Activated T-cell treated with anti-CD3 and anti-CD28 coated beads for 48 hours (primary cell): ENCODE data around the gene RBFOX2.
"Not testable (repeated sequence)": the region's sequence is repeated elsewhere in the genome, so short reads cannot be mapped to it uniquely, and the experiment has no call there.

Experiments
- DNase-seq: peaks from one replicate; pipeline ENCODE4 v3.0.0-alpha.2; 2020; ENCODE audit warnings: low read depth

Gene RBFOX2

DNA sequence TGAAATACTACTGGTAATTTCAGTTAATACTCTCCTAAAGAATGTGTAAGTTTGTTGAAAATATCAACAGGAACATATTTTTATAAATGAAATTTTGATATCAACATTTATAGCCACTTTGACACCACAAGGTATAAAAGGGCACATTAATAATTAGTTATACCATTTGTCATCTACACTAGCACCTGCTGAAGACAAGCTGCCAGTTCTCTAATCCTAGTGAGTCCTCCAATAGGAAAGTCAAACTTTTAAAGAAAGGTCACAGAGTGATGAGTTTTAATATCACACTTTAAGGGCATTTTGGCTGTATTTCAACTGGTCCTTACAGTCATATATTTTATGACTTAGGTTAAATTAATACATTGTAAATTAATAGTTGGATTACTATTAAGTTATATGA is 258.6 kb downstream of the RBFOX2 start:
- no peak for DNase-seq

GRCh38 chr22:35766654-35767580 is 261.7 kb downstream of the RBFOX2 start:
- no peak for DNase-seq

DNA sequence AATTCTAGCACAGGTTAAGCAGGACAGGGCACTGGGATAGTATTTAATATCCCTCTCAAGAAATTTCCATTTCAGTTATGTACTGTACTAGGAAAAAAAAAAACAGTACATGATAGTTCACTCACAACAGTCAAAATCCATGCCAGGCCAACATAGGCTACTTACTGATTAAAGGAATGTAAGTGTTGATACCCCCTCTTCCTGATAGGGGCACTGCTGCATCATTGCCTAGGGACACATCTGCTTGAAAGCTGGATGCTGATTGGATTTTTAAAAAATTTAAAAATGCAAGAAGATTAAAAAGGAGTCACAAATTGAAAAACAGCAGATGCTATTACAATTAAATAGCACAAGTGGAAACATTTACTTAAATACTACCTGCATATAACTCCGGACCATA is 267.6 kb downstream of the RBFOX2 start:
- no peak for DNase-seq

- DNase-seq = no peak
Observed at GRCh38 chr22:35758394-35758793, 270.2 kb downstream of the RBFOX2 start.

- DNase-seq = no peak
Observed at GRCh38 chr22:35756722-35757121, 271.9 kb downstream of the RBFOX2 start.

- no peak for DNase-seq
Observed at GRCh38 chr22:35754761-35755160, 273.9 kb downstream of the RBFOX2 start.

DNA sequence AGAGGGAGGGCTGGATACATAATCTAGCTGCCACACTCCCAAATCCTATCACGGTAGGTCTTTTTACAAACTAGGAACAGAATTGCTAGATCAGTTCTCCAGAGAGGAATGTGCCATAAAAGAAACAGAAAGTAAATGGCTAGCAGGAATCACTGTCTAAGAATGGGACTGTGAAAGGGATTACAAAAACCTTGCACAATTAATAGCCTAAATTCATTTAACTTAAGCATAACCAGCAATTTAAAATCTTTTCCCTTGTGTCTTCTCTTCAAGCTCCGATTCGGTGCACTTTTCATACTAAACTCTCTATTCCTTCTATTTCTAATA is 275.8 kb downstream of the RBFOX2 start:
- DNase-seq = no peak

DNA sequence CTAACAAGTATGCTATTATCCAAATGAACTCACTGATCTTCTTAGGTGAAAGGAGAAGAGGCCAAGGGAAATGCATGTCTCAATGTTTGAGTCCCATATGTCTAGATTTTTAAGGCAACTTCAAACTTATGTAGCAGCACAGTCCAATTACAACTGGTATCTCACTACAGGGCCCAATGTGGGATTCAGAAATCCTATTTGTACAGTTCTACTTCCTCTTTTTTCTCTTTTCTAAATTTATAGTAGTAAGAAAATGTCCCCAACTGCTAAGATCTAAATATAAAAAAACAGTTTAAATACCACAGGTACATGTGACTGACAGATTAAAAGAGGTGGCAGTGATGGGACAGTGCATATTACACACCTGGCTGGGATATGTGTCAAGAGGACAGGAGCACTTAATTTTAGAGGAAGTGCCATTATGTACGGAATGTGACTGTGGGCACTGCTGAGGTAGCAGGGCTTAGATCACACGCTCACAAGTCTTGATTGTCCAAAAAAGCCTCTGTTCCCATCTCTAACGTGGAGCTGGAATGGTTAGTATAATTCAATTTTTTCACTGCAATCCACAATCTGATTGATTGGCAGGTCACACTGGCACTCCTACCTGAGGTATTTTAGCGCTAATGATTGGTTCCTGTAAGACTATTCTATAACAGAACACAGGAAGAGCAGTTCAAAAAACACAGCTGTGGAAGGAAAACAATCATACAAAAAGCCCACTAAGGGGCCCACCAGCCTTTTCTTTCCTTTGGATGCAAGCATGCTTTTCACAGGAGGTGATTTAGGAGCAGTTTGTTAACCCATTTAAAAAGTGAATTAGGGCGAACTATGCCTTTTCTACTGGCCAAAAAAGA is 276.4 kb downstream of the RBFOX2 start:
- DNase-seq = no peak

DNA sequence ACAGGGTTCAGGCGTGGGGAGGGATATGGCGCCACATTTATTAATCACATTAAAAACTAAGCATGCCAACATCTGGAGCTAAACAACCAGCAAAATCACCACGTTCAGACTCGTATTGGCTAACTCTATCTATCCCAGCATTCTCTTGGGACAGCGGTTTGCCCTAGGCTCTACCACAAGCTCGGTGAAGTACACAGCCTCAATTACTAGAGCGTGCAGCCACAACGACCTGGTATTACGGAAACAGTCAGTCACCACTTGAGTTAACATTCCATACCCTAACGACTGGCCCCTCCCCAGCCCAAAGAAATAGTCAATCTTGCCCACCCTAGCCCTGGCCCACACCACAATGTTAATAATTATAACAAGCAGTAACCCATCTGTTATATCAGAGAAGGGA is 278.8 kb downstream of the RBFOX2 start:
- DNase-seq = no peak

DNA sequence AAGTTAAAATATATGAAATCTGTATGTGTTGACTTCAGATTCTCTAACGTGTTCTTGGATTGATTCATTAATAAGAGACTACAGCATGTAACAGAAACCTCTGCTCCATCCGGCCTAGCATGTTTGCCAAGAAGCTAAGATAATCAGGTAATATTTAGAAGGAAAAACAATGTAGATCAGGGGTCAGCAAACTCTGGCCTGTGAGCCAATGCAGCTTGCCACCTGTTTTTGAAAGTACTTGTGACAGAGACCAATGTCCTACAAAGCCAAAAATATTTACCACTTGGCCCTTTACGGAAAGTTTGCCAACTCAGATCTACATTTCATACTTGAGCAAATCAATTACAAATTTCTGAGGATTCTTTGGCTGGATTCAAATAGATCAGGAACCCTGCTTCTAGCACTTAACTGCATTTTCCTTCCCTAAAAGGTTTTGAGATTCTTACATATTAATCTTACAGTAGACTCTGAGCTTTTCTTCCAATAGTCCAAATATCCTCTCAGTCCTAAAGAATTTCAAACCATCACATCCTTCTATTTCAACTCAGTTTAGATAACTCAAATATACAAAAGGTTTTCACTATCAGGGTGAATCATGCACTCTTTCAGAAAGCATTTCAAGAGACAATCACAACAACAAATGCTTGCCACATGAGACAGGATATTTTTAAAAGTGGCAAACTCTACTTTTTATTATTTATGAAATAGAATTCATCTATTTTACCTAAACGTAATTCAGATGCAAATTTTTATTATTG is 281.5 kb downstream of the RBFOX2 start:
- no peak for DNase-seq

GRCh38 chr22:35746248-35746647 is 282.4 kb downstream of the RBFOX2 start:
- DNase-seq = no peak

GRCh38 chr22:35743326-35743860 is 285.2 kb downstream of the RBFOX2 start:
- no peak for DNase-seq

DNA sequence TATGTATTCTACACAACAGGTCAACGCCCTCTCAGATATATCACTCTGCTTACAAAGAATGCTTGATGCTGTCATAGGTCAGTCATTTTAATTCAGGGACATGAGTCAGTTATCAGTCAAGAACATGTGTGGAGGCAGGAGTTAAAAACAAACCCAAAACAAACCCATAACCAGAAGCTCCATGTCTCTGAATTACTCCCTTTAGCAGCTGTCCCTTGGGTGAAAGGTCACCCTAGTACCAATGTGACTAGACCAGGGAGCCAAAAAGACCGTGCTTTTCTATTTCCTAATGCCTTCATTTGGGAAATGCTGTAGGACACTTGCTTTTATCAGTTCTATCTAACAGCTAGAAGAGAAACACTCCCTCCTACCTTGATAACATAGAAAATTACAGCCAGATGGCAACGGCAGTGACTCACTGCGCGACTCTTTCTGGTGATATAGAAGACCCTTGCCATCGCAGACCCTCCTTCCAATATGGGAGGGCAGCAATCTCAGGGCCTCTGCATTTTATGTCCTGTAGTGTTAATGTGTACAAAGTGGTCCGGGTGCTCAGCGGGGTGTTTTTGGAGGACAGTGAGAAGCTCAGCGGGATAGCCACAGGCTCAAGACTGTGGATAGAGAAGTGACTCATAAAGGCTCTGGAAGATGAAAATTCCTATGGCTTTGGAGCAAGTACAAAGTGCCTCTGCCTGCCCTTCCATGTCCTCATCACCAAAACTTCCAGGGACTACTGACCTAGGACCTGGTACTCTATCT is 286.1 kb downstream of the RBFOX2 start:
- DNase-seq = no peak

DNA sequence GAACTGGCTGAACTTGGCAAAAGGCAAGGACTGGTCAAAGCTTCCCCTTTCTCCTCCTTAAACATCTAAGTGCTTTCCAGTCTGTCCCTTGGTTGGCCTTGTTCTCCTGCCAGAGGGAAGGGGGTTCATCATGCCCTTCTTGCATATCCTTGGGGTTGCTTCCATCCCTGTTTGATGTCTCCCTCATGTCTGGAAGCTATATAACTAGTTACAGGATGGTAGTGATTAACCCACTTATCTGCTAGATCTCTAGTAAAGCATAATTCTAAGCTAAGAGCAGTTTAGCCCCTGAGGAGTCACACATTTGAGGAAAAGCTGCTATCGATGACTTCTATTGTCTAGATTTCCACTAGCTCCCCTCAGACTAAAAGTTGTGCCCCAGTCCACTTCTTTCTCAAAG is 288.0 kb downstream of the RBFOX2 start:
- DNase-seq = no peak

DNA sequence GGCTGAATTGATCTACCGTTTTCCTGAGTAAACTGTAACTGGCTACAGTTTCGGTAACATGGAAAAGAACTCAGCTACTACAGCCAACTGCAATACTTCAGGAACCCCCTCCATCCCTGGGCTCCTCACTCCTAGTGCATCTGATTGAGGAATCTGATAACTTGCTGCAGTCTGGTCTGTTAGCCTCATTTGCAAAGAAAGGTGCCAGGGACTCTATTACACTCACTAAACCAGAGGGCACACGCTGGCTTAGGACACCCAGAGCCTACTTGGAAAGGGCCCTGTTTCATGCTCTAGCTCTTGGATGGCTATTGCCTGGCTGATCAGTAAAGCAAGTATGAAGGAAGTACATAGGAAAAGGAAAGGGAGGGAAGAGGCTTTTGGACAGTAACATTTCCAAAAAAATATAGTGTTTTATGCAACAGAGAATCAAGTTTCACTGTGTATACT is 288.7 kb downstream of the RBFOX2 start:
- no peak for DNase-seq

DNA sequence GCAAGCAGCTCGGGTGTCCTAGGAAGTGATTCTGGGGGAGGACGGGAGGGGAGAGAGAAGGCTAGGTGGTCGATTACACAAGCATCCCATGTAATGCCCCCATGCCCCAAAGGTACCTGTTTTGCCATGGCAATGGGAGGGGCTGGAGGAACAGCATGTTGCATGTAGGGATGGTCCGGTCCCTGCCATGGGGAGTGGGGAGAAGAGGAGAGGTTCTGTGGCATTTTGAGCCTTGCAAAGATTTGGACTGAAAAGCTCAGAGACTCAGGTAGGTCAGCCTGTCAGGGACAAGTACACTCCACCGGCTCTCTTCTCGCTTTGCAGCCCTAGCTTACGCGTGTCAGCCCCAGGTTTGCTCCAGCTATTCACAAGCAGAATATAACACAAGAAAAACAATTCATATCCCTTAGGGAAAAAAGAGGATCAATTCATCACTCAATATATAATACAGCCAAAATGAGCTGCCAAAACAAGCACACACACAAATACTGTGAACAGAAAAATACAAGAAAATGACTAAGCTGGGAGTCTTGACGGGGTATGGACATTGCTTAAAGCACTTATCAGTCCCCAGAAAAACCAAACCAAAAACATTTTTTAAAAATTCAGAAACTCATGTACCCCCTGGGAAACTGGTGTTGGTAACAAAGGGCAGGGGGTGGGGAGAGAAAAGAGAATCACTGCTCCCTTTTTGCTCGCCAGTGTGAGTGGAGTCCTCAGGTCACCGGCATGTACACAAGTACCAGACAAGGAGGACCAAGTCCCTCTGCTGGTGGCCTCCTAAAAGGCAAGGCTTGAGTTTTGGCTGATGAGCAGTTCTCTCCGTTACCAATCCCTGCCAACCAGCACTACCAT is 289.3 kb downstream of the RBFOX2 start:
- no peak for DNase-seq

GRCh38 chr22:35737886-35738285 is 290.7 kb downstream of the RBFOX2 start:
- not testable (repeated sequence) for DNase-seq

GRCh38 chr22:35736701-35737100 is 291.9 kb downstream of the RBFOX2 start:
- DNase-seq = no peak

GRCh38 chr22:35736166-35736565 is 292.5 kb downstream of the RBFOX2 start:
- DNase-seq = no peak

DNA sequence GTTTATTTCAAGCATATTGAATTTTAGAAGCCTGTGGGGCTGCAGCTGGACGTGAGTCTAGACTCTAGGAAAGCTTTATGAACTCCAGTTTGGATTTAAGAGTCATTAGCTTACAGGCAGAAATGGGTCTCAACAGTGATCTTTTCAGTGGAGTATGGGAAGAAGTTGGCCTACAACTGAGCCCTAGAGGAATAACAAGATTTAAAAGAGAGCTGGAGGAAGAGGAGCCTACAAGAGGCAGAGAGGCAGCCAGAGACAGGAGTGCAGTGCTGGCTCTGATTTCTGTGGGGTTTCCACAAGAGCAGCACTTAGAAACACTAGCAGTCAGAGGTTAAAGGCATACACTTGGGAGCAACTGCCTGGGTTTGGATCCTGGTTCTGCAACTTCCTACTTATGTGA is 293.1 kb downstream of the RBFOX2 start:
- no peak for DNase-seq

GRCh38 chr22:35734517-35734827 is 294.2 kb downstream of the RBFOX2 start:
- DNase-seq = no peak
